HG02973 (cell line): ENCODE data around the gene RFT1.

ENCODE experiments used
- ATAC-seq: cut with Tn5 transposase; IDR thresholded peaks from one replicate; pipeline ENCODE4 v1.9.1; 2021; ENCODE audit warnings: moderate library complexity; ENCODE audit not compliant: unreplicated experiment

The RFT1 gene

GRCh38 chr3:53092942-53093341 lies 37.3 kb downstream of the RFT1 start:
- no peak for ATAC-seq

GRCh38 chr3:53092216-53092615 lies 38.0 kb downstream of the RFT1 start:
- ATAC-seq: no peak

DNA sequence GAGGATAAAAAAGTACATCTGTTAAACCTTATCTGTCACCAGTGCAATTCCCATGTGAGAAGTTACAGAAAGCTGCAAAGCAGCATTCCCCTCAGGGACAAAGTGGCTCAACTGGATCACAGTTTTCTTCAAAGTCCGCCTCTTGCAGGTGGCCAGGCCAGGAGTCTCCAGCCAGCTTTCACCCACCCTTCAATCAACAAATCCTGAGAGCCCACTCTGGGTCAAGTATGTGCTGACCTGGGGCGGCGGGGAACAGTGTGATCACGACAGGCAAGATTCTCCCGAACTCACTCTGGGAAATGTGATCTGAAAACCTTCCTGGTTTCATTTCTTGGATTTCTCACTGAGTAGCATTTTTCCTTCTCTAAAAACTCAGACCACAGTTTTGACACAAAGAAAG lies 39.2 kb downstream of the RFT1 start:
- ATAC-seq: no peak

- ATAC-seq: no peak
These were observed 40.7 kb downstream of the RFT1 start for GRCh38 chr3:53089511-53089910.

DNA sequence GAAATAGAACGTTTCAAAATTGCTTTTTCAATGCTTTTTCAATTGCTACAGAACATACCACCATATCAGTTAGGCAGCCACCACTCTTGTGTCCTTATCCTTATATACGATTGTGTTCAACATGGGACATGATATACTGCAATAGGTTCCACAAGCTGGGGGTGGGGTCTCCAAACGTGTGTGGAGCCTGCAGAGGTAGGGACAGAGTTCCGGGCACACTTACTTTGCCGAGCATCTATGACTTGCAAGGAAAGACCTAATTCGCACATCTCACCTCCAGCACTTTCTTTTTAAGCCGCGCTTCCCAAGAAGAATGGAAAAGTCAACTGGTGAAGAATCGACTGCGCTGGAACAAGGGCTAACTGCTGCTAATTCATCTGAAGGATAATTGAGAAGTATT lies 44.8 kb downstream of the RFT1 start:
- ATAC-seq: no peak

DNA sequence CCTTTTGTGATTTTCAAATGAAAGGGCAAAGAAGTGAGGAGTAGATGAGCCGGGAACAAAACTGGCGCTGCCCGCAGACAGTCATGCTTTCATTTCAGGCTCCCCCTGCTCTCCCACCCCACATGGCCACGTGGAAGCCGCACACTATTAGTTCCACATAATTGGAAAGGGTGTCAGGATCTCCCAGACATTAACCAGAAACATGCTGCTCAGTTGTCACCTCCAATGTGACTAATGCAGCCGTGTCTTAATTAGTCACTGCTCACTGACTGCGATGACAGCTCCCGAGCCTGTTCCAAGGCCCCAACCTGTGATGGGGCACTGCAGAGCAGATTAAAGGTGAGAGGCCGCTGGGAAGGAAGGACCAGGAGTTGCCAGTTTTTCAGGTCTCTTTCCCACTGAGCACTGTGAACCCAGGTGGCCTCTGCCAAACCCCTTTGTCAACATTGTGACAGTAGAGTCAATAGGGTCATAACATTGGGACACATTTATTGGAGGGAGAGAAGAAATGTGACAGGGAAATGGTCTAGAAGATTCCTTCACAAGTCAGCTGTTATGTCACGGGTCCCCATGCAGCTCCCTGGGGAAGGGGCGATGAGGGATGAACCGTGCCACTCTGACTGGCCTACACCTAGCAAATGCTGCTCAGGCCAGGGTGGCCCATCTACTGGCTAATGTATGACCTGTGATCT lies 45.8 kb downstream of the RFT1 start:
- ATAC-seq: no peak

- ATAC-seq: no peak
These were observed 46.3 kb downstream of the RFT1 start for GRCh38 chr3:53083949-53084309.

- ATAC-seq: no peak
These were observed 46.7 kb downstream of the RFT1 start for GRCh38 chr3:53083521-53083920.

DNA sequence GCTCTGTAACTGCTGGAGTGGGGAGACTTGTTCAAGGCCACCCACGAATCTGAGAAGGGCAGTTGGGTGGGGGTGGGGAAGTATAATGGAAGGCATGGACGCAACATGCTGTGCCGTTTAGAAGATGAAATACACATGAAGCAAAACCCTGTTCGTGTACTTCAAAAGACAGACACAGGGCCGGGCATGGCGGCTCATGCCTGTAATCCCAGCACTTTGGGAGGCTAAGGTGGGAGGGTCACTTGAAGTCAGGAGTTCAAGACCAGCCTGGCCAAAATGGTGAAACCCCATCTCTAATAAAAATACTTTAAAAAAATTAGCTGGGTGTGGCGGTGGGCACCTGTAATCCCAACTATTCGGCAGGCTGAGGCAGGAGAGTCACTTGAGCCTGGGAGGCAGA lies 47.5 kb downstream of the RFT1 start:
- ATAC-seq: no peak

GRCh38 chr3:53081318-53081717 lies 48.9 kb downstream of the RFT1 start:
- ATAC-seq: no peak

GRCh38 chr3:53080612-53081205 lies 49.5 kb downstream of the RFT1 start:
- no peak for ATAC-seq

DNA sequence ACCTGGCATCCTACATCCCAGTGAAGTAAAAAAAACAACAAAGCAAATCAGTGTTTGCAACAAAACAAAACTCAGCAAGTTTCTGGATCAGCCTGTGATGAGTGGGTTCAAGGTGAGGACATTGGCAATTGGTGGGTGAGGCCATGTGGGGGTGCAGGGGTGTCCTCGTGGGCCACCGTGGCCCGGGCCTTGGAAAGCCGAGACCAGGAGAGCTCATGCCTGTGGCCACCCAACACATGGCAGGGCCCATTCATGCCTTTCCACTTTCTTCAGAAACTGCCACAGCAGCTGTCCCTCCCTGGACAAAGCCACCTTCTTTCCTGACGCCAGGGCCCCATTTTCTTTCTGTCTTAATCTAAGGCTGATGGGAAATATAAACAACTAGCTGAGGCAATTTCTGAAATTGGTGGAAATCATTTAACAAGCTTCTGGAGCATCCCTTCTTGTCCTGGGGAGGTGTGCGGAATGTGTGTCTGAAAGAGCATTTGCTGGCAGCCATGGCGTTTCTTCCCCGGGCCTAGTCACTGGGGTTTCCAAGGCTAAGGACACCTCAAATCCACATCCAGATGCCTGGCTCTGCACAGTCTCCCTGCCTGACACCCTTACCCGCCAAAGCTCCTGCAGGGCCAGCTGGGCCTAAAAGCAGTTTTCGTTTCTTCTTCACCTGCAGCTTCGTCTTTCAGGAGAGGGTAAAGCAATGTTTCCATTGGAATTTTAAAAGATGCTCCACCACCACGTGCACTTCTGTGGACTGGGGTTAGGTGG lies 50.3 kb downstream of the RFT1 start:
- ATAC-seq: no peak

DNA sequence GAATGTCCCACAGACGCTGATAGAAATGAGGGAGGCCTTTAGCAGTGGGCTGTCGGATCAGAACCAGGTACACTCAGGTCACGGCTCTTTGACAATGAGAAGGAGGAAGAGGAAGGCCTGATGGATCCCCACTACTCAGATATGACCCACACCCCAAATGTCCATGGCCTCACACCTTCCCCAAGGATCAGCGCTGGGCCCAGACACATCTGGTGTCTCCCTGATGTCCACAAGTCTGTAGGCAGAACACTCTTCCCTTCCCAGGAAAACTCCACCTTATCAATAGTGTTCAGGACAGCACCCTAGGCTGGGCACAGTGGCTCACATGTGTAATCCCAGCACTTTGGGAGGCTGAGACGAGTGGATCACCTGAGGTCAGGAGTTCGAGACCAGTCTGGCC lies 51.1 kb downstream of the RFT1 start:
- no peak for ATAC-seq

DNA sequence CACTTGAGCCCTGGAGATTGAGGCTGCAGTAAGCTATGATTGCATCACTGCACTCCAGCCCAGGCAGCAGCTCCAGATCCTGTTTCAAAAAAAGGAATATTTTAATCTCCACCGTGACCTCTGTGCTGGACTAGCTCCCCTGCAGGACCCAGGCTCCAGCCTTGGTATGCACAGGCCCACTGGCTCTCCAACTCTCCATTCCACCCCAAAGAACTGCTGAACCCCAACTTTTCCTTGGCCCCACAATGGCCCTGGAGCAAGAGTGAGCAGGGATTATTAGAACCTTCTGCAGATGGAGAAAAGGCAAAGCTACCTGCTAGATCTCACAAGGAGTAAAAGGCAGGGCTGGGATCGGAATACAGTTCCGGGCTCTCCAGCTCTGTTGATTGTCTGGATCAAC lies 51.6 kb downstream of the RFT1 start:
- no peak for ATAC-seq

- ATAC-seq: no peak
These were observed 52.6 kb downstream of the RFT1 start for GRCh38 chr3:53077476-53078220.

DNA sequence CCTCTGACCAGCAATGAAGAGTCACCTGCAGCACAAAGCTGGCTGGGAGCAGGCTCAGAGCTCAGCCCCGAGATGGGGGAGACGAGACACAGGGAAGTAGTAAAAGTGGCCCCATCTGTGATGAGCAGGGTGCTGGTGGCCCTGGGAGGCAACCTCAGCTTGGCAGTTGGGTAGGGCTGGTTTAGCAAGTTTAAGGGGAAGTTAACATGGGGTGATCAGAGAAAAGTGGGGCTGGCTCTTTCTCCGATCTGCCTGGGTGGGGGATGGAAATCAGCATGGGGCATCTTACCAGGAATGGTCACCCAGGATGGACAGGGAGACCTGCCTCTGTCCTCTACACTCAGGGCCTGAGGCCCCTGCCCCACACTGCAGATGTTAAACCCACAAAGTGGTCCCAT lies 54.5 kb downstream of the RFT1 start:
- ATAC-seq: no peak

DNA sequence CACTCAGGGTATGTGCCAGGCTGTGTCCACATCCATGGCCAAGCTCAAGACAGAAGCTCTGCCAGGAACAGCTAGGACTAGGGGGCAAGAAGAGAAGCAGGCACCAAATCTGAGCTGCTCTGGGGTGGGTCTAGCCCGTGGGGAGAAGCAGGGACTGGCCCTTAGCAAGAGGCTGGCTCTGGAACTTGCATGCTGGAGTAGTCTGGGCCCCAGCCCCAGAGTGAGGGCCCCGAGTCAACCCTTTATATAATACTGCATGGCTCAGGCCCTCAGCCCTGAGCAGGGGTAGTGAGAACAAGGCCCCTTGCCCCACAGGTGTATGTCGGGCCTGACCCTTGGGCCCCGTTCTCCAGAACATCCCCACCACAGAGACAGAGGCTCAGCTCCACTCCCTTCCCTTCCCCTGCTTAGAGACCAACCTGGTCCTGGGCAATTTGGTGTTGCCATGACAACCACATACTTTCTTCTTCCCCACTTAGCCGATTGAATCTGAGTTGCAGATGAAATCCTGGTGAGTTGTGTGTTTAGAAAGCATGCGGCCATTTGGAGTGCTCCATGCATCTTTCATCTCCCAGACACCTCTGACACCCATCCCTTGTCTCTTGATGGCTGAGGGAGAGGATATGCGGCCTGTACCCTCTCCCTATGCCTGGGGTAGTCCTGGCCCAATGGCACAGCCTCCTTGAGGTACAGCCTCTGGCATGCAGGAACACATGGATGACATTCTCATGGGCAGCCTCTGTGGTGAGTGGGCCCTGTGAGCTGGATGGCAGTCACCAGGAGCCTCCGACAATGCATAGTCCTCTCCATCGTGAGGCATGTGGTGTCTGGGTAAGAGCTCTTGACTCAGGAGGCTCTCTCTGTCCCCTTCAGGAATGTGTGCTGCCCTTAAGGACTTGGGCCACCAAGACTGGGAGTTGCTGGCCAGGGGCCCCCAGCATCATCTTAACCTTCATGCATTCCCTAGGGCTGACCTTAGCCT lies 55.2 kb downstream of the RFT1 start:
- ATAC-seq: no peak

DNA sequence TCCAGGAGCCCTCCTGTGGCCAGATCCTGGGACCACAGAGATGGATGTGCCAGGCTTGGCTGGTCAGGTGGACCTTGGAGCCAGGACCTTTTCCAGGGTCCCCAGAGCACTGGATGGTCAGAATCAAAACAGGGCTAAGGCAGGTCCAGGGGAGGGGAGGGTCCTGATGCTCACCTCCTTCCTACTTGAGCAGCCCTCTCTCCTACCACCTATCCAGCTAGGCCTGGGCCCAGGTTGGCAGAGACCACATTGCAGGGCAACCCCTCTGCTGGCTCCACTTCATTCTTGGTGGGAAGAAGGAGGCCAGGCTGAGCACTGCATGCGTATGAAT lies 55.9 kb downstream of the RFT1 start:
- no peak for ATAC-seq

GRCh38 chr3:53073553-53074365 lies 56.5 kb downstream of the RFT1 start:
- no peak for ATAC-seq
